NCI-H1105 (cell line): ENCODE results near the gene SRSF7.
"Not testable (repeated sequence)": the region's sequence is repeated elsewhere in the genome, so short reads cannot be mapped to it uniquely, and the experiment has no call there.

ENCODE experiments used
- DNase-seq: peaks from one replicate; lab custom pipeline; 2025; lab: John Stamatoyannopoulos, UW

The SRSF7 gene

GRCh38 chr2:38731684-38732221 is 19.4 kb downstream of the SRSF7 start:
- no peak for DNase-seq

GRCh38 chr2:38731090-38731489 is 20.1 kb downstream of the SRSF7 start:
- DNase-seq: no peak

- no peak for DNase-seq
These were observed 22.5 kb downstream of the SRSF7 start for GRCh38 chr2:38728694-38729093.

- no peak for DNase-seq
These were observed 23.5 kb downstream of the SRSF7 start for GRCh38 chr2:38727661-38728060.

- no peak for DNase-seq
These were observed 28.0 kb downstream of the SRSF7 start for GRCh38 chr2:38723173-38723572.

- no peak for DNase-seq
These were observed 28.7 kb downstream of the SRSF7 start for GRCh38 chr2:38722271-38723061.

GRCh38 chr2:38720613-38721241 is 30.4 kb downstream of the SRSF7 start:
- DNase-seq: no peak

- no peak for DNase-seq
These were observed 31.5 kb downstream of the SRSF7 start for GRCh38 chr2:38719706-38720105.

- DNase-seq: no peak
These were observed 32.6 kb downstream of the SRSF7 start for GRCh38 chr2:38718601-38719000.

- DNase-seq: no peak
These were observed 35.0 kb downstream of the SRSF7 start for GRCh38 chr2:38716185-38716584.

- not testable (repeated sequence) for DNase-seq
These were observed 36.2 kb downstream of the SRSF7 start for GRCh38 chr2:38714941-38715340.

GRCh38 chr2:38713338-38713737 is 37.8 kb downstream of the SRSF7 start:
- DNase-seq: no peak

- DNase-seq: no peak
These were observed 38.3 kb downstream of the SRSF7 start for GRCh38 chr2:38712871-38713270.

GRCh38 chr2:38712413-38712812 is 38.7 kb downstream of the SRSF7 start:
- DNase-seq: no peak

GRCh38 chr2:38711558-38711957 is 39.6 kb downstream of the SRSF7 start:
- no peak for DNase-seq

- DNase-seq: no peak
These were observed 41.5 kb downstream of the SRSF7 start for GRCh38 chr2:38709567-38710194.

GRCh38 chr2:38708900-38709566 is 42.1 kb downstream of the SRSF7 start:
- no peak for DNase-seq

- DNase-seq: not testable (repeated sequence)
These were observed 42.7 kb downstream of the SRSF7 start for GRCh38 chr2:38708491-38708890.

- no peak for DNase-seq
These were observed 44.3 kb downstream of the SRSF7 start for GRCh38 chr2:38706846-38707345.

GRCh38 chr2:38704664-38705063 is 46.5 kb downstream of the SRSF7 start:
- no peak for DNase-seq

GRCh38 chr2:38703336-38703735 is 47.8 kb downstream of the SRSF7 start:
- not testable (repeated sequence) for DNase-seq

- no peak for DNase-seq
These were observed 48.7 kb downstream of the SRSF7 start for GRCh38 chr2:38702413-38702812.
